HepG2 (cell line): Measurements from ENCODE around the gene CPAMD8. TPM values are rescaled to one million over a fixed set of nuclear protein-coding genes. Genes with fewer than 3 reads are reported as not detected.
A peak's percentile ranks its signal among the peaks of the same experiment; 100 is the strongest.

Source experiments
- ATAC-seq: fragments of 200-7000 bp; cut with Tn5 transposase; 3 replicates; pipeline ENCODE4 v1.9.1; 2020; ENCODE audit warnings: mild to moderate bottlenecking, moderate library complexity
- BruUV-seq: library from RNA; stranded (reverse); fragments of 400-500 nt; replicated peaks from 2 replicates; lab custom pipeline; 2021; lab: Mats Ljungman, UMichigan
- CTCF ChIA-PET: fragments of 300-600 bp; formaldehyde crosslinking; extraction: SDS; loops from one replicate; lab custom pipeline; 2021; ENCODE audit warnings: low total read pairs, inconsistent platforms, low intra/inter-chr PET ratio; lab: Yijun Ruan, JAX
- POLR2A ChIA-PET: fragments of 350-600 bp; sonication (Branson Sonifier 250); formaldehyde crosslinking; loops from one replicate; lab custom pipeline; 2020; ENCODE audit warnings: antibody characterized with exemption, inconsistent platforms; lab: Yijun Ruan, JAX
- DNase-seq: peaks from one replicate; pipeline ENCODE4 v3.0.0-alpha.2; 2015; ENCODE audit warnings: low spot score
- FAIRE-seq: peaks from 3 replicates; lab custom pipeline; 2011; peaks lifted over from hg19 to GRCh38; lab: Jason Lieb, UNC
- H2AFZ ChIP-seq: one replicate; pipeline ENCODE4 v1.6.1; 2011; ENCODE audit warnings: low read length, inconsistent platforms
- H3K27ac ChIP-seq: fragments of 300-600 bp; 3 replicates; pipeline ENCODE4 v1.8.0; 2011; ENCODE audit warnings: mixed run types, mild to moderate bottlenecking, mixed read lengths, low read length, inconsistent platforms; ENCODE audit not compliant: insufficient read depth; ENCODE audit errors: extremely low read length
- H3K27me3 ChIP-seq, 2 experiments: fragments of 200-600 bp in 1 of 2; 2 replicates in 1 of 2; 3 replicates in 1 of 2; pipeline versions ENCODE4 v1.6.0 to v1.8.0; 2011; ENCODE audit warnings: low read length in 2 of 2, mild to moderate bottlenecking in 2 of 2, moderate library complexity in 2 of 2, inconsistent platforms in 1 of 2; ENCODE audit not compliant: insufficient read depth in 2 of 2, control insufficient read depth in 1 of 2
- H3K36me3 ChIP-seq, 2 experiments: fragments of 200-600 bp in 1 of 2; replicated peaks in 1 of 2; 2 replicates in 1 of 2; 3 replicates in 1 of 2; pipeline versions ENCODE4 v1.5.1 to v1.8.0; 2011; ENCODE audit warnings: low read length in 2 of 2, inconsistent platforms in 1 of 2; ENCODE audit not compliant: insufficient read depth in 2 of 2, control insufficient read depth in 1 of 2
- H3K4me1 ChIP-seq: 2 replicates; pipeline ENCODE4 v1.5.1; 2012; ENCODE audit warnings: low read length, inconsistent platforms; ENCODE audit not compliant: insufficient read depth
- H3K4me2 ChIP-seq: 2 replicates; pipeline ENCODE4 v1.6.0; 2011; ENCODE audit warnings: low read depth, low read length, inconsistent platforms
- H3K4me3 ChIP-seq, 3 experiments: fragments of 200-600 bp in 1 of 3; sonication (generic), shearing (Covaris generic) in 1 of 3; replicated peaks in 1 of 3; 2 replicates each; pipeline ENCODE4 v1.5.1; 2011 to 2016; ENCODE audit warnings: low read length in 3 of 3, inconsistent platforms in 2 of 3, low read depth in 2 of 3, mild to moderate bottlenecking in 2 of 3, control low read depth in 1 of 3, mixed read lengths in 1 of 3; ENCODE audit not compliant: insufficient read depth in 1 of 3
- H3K79me2 ChIP-seq: one replicate; pipeline ENCODE4 v1.6.1; 2011; ENCODE audit warnings: low read length, inconsistent platforms; ENCODE audit not compliant: insufficient read depth
- H3K9ac ChIP-seq: 2 replicates; pipeline ENCODE4 v1.6.0; 2011; ENCODE audit warnings: mild to moderate bottlenecking, low read depth, low read length, inconsistent platforms; ENCODE audit not compliant: insufficient read depth
- H3K9me3 ChIP-seq: 2 replicates; pipeline ENCODE4 v1.5.1; 2012; ENCODE audit warnings: mild to moderate bottlenecking, low read length
- H4K20me1 ChIP-seq: 2 replicates; pipeline ENCODE4 v1.6.0; 2011; ENCODE audit warnings: inconsistent platforms, mild to moderate bottlenecking, low read length, moderate library complexity; ENCODE audit not compliant: insufficient read depth
- SOX13 ChIP-seq, 3 experiments: fragments of 450-650 bp in 1 of 3; sonication (generic) in 1 of 3; formaldehyde crosslinking in 1 of 3; IDR thresholded peaks in 2 of 3; conservative IDR thresholded peaks in 1 of 3; 2 replicates each; pipeline versions ENCODE4 v1.5.0 to v1.6.1; 2016 to 2020; ENCODE audit warnings: antibody characterized with exemption in 1 of 3, mild to moderate bottlenecking in 1 of 3, missing compliant biosample characterization in 1 of 3, missing genetic modification reagents in 1 of 3, moderate library complexity in 1 of 3
- TBX2 ChIP-seq: sonication (generic); formaldehyde crosslinking; IDR thresholded peaks from 2 replicates; pipeline ENCODE4 v1.5.0; 2020; ENCODE audit warnings: missing genetic modification reagents, mild to moderate bottlenecking, borderline replicate concordance
- WGBS: methylation state at CpG from one replicate; pipeline ENCODE4 v1.1.6; 2017; ENCODE audit warnings: low lambda C conversion rate; 5-methylcytosine and 5-hydroxymethylcytosine counted together
- in situ Hi-C: cut with HindIII; loops from 2 replicates; pipeline ENCODE4 v1.10.0; 2017; ENCODE audit warnings: low pct_unique_long_range_greater_than_20kb; ENCODE audit not compliant: extremely low pct_ligation_motif_present
- intact Hi-C: fragments of 100-400 bp; cut with micrococcal nuclease; formaldehyde crosslinking; loops from one replicate; pipeline ENCODE4 v1.10.0; 2022; ENCODE audit not compliant: unreplicated experiment
- polyA plus RNA-seq, 8 experiments: library from polyadenylated mRNA; depleted of rRNA in 3 of 8; stranded (reverse) in 7 of 8; unstranded in 1 of 8; fragments of >200 nt; fragmentation: Illumina TruSeq in 4 of 8; extraction: Trizol in 4 of 8; gene quantifications; 2 replicates each; pipeline versions ENCODE4 v1.2.1 to v1.2.3, GENCODE V29; 2011 to 2016; ENCODE audit warnings: low read depth in 4 of 8, missing spikeins in 1 of 8, mixed read lengths in 1 of 8; ENCODE audit not compliant: insufficient read depth in 1 of 8
- total RNA-seq, 5 experiments: library from RNA; depleted of rRNA; stranded (reverse); fragments of >200 nt; fragmentation: Illumina TruSeq; extraction: Trizol; gene quantifications; 2 replicates each; pipeline ENCODE4 v1.2.3, GENCODE V29; 2016; ENCODE audit warnings: low read depth in 1 of 5
- TF ChIP-seq, protein P1 (sequence below): sonication (generic); formaldehyde crosslinking; IDR thresholded peaks from 2 replicates; pipeline ENCODE4 v1.5.1; 2020; ENCODE audit warnings: mild to moderate bottlenecking, missing genetic modification reagents, moderate library complexity
- TF ChIP-seq, protein P2 (sequence below): IDR thresholded peaks from 2 replicates; pipeline ENCODE4 v1.6.1; 2016; ENCODE audit warnings: low read depth
- TF ChIP-seq, protein P3 (sequence below): sonication (generic); formaldehyde crosslinking; IDR thresholded peaks from 2 replicates; pipeline ENCODE4 v1.4.0; 2020; ENCODE audit warnings: missing genetic modification reagents
- TF ChIP-seq, protein P4 (sequence below): IDR thresholded peaks from 2 replicates; pipeline ENCODE4 v1.6.1; 2018; ENCODE audit warnings: missing genetic modification reagents, mild to moderate bottlenecking, missing compliant biosample characterization
- TF ChIP-seq, protein P5 (sequence below): sonication (generic); formaldehyde crosslinking; IDR thresholded peaks from 2 replicates; pipeline ENCODE4 v1.4.0; 2020; ENCODE audit warnings: missing genetic modification reagents
- TF ChIP-seq, protein P6 (sequence below): sonication (generic); formaldehyde crosslinking; IDR thresholded peaks from 2 replicates; pipeline ENCODE4 v1.4.0; 2020; ENCODE audit warnings: low read depth, mild to moderate bottlenecking, missing genetic modification reagents

The CPAMD8 gene
- total and polyA plus RNA-seq, 2 of the 13 experiments (the other 11 are each of a cell fraction or from before 2014, with no cell fraction given) = 0.29 to 0.34 TPM

DNA sequence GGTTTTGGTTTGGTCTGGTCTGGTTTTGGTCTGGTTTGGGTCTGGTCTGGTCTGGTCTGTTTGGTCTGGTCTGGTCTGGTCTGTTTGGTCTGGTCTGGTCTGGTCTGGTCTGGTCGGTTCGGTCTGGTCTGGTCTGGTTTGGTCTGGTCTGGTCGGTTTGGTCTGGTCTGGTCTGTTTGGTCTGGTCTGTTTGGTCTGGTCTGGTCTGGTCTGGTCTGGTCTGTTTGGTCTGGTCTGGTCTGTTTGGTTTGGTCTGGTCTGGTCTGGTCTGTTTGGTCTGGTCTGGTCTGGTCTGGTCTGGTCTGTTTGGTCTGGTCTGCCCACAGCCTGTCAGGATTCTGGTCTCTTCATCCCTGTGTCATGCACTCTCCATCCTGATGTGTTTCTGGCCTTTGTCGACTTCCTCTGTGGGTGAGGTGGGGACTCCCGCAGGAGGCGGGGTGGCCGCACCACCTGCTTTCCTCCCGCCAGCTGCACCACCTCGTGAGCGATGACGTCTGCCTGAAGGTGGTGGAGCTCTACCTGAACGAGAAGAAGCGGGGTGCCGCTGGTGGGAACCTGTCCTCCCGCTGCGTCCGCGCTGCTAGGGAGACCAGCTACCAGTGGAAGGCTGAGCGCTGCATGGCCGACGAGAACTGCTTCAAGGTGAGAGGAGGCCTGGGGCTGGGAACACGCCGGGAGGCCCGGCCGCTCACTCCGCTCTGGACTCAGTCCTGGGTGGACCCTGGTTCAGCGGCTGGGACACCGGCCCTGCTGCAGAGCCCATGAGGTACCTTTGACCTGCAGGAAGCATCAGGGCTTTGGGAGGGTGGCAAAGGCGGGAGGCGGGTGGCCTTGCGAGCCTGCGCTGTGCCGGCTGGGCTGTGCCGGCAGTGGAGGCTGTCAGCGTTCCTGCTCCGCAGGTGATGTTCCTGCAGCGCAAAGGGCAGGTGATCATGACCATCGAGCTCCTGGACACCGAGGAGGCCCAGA, 150.7 kb downstream of the CPAMD8 start:
- FAIRE-seq = no peak
- no peak overlapping the region for H2AFZ ChIP-seq
- ChIA-PET CTCF (no interaction called here), POLR2A (no interaction called here)
- no peak overlapping the region for H3K27ac ChIP-seq
- no peaks in the 10 kb centered on the region for H3K4me1 ChIP-seq
- BruUV-seq = no TSS peak
- in situ Hi-C loops (no loop called here), intact Hi-C loops (no loop called here)
- H3K36me3 ChIP-seq = peaks cover 19 to 48% of the 10 kb centered on the region in 2 experiments; a peak in 4 of 5 replicates
- 0 out of 2 replicates have a peak, but pooled peaks cover under 1% of the 10 kb centered on the region for H3K9me3 ChIP-seq
- no peak overlapping the region for H3K4me2 ChIP-seq
- DNase-seq = no peak
- H3K79me2 ChIP-seq = peaks cover 8% of the 10 kb centered on the region
- no peaks in the 10 kb centered on the region for H4K20me1 ChIP-seq
- WGBS = 97% methylated on average over 34 of the region's 39 CpGs
- ATAC-seq = no peak
- H3K9ac ChIP-seq = no peak overlapping the region
- TF ChIP-seq, protein P1, sequence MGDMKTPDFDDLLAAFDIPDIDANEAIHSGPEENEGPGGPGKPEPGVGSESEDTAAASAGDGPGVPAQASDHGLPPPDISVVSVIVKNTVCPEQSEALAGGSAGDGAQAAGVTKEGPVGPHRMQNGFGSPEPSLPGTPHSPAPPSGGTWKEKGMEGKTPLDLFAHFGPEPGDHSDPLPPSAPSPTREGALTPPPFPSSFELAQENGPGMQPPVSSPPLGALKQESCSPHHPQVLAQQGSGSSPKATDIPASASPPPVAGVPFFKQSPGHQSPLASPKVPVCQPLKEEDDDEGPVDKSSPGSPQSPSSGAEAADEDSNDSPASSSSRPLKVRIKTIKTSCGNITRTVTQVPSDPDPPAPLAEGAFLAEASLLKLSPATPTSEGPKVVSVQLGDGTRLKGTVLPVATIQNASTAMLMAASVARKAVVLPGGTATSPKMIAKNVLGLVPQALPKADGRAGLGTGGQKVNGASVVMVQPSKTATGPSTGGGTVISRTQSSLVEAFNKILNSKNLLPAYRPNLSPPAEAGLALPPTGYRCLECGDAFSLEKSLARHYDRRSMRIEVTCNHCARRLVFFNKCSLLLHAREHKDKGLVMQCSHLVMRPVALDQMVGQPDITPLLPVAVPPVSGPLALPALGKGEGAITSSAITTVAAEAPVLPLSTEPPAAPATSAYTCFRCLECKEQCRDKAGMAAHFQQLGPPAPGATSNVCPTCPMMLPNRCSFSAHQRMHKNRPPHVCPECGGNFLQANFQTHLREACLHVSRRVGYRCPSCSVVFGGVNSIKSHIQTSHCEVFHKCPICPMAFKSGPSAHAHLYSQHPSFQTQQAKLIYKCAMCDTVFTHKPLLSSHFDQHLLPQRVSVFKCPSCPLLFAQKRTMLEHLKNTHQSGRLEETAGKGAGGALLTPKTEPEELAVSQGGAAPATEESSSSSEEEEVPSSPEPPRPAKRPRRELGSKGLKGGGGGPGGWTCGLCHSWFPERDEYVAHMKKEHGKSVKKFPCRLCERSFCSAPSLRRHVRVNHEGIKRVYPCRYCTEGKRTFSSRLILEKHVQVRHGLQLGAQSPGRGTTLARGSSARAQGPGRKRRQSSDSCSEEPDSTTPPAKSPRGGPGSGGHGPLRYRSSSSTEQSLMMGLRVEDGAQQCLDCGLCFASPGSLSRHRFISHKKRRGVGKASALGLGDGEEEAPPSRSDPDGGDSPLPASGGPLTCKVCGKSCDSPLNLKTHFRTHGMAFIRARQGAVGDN (CRISPR knock-in tag) = peak; percentile 19; the same call in 1 of the 2 replicates
- TF ChIP-seq, protein P2, sequence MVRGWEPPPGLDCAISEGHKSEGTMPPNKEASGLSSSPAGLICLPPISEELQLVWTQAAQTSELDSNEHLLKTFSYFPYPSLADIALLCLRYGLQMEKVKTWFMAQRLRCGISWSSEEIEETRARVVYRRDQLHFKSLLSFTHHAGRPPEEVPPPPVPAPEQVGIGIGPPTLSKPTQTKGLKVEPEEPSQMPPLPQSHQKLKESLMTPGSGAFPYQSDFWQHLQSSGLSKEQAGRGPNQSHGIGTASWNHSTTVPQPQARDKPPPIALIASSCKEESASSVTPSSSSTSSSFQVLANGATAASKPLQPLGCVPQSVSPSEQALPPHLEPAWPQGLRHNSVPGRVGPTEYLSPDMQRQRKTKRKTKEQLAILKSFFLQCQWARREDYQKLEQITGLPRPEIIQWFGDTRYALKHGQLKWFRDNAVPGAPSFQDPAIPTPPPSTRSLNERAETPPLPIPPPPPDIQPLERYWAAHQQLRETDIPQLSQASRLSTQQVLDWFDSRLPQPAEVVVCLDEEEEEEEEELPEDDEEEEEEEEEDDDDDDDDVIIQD (CRISPR knock-in tag) = no peak
- TF ChIP-seq TBX2 (CRISPR knock-in tag) = no peak
- TF ChIP-seq, protein P3, sequence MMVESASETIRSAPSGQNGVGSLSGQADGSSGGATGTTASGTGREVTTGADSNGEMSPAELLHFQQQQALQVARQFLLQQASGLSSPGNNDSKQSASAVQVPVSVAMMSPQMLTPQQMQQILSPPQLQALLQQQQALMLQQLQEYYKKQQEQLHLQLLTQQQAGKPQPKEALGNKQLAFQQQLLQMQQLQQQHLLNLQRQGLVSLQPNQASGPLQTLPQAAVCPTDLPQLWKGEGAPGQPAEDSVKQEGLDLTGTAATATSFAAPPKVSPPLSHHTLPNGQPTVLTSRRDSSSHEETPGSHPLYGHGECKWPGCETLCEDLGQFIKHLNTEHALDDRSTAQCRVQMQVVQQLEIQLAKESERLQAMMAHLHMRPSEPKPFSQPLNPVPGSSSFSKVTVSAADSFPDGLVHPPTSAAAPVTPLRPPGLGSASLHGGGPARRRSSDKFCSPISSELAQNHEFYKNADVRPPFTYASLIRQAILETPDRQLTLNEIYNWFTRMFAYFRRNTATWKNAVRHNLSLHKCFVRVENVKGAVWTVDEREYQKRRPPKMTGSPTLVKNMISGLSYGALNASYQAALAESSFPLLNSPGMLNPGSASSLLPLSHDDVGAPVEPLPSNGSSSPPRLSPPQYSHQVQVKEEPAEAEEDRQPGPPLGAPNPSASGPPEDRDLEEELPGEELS = no peak
- TF ChIP-seq, protein P4, sequence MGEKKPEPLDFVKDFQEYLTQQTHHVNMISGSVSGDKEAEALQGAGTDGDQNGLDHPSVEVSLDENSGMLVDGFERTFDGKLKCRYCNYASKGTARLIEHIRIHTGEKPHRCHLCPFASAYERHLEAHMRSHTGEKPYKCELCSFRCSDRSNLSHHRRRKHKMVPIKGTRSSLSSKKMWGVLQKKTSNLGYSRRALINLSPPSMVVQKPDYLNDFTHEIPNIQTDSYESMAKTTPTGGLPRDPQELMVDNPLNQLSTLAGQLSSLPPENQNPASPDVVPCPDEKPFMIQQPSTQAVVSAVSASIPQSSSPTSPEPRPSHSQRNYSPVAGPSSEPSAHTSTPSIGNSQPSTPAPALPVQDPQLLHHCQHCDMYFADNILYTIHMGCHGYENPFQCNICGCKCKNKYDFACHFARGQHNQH (CRISPR knock-in tag) = no peak
- TF ChIP-seq, protein P5, sequence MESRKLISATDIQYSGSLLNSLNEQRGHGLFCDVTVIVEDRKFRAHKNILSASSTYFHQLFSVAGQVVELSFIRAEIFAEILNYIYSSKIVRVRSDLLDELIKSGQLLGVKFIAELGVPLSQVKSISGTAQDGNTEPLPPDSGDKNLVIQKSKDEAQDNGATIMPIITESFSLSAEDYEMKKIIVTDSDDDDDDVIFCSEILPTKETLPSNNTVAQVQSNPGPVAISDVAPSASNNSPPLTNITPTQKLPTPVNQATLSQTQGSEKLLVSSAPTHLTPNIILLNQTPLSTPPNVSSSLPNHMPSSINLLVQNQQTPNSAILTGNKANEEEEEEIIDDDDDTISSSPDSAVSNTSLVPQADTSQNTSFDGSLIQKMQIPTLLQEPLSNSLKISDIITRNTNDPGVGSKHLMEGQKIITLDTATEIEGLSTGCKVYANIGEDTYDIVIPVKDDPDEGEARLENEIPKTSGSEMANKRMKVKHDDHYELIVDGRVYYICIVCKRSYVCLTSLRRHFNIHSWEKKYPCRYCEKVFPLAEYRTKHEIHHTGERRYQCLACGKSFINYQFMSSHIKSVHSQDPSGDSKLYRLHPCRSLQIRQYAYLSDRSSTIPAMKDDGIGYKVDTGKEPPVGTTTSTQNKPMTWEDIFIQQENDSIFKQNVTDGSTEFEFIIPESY (CRISPR knock-in tag) = peak; percentile 30; the same call in 1 of the 2 replicates
- TF ChIP-seq, protein P6, sequence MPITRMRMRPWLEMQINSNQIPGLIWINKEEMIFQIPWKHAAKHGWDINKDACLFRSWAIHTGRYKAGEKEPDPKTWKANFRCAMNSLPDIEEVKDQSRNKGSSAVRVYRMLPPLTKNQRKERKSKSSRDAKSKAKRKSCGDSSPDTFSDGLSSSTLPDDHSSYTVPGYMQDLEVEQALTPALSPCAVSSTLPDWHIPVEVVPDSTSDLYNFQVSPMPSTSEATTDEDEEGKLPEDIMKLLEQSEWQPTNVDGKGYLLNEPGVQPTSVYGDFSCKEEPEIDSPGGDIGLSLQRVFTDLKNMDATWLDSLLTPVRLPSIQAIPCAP (CRISPR knock-in tag) = no peak
- no peak for TF ChIP-seq SOX13 (IDR thresholded peaks at IDR 0.05)
- TF ChIP-seq SOX13 (CRISPR knock-in tag; conservative IDR thresholded peaks at IDR 0.05 in 1 of 2, IDR thresholded peaks at IDR 0.05 in 1 of 2) = no peak
- no peaks in the 10 kb centered on the region for H3K27me3 ChIP-seq
- no peak overlapping the region for H3K4me3 ChIP-seq
